Urinary bladder (tissue), 4 donors: ENCODE results near the gene C1orf167. TPM values are rescaled to one million over a fixed set of nuclear protein-coding genes. Genes with fewer than 3 reads are reported as not detected.
A peak's percentile ranks its signal among the peaks of the same experiment; 100 is the strongest.
"Not testable (repeated sequence)": the region's sequence is repeated elsewhere in the genome, so short reads cannot be mapped to it uniquely, and the experiment has no call there.

Experiments
- DNase-seq: peaks from one replicate; pipeline ENCODE4 v3.0.0-alpha.2; 2015; ENCODE audit errors: extremely low spot score
- H3K27ac ChIP-seq: one replicate; pipeline ENCODE4 v1.5.1; 2013; ENCODE audit warnings: low read depth, mild to moderate bottlenecking, moderate library complexity
- H3K36me3 ChIP-seq: one replicate; pipeline ENCODE4 v1.6.1; 2013; ENCODE audit warnings: mild to moderate bottlenecking, moderate library complexity; ENCODE audit not compliant: insufficient read depth
- H3K4me1 ChIP-seq: one replicate; pipeline ENCODE4 v1.6.1; 2013; ENCODE audit warnings: mild to moderate bottlenecking, moderate library complexity; ENCODE audit not compliant: insufficient read depth
- H3K4me3 ChIP-seq: one replicate; pipeline ENCODE4 v1.5.1; 2013; ENCODE audit warnings: low read depth, low read length
- WGBS: extraction: QIAGEN DNeasy Blood & Tissue Kit; methylation state at CpG from one replicate; pipeline ENCODE4 v1.1.7; 2013; 5-methylcytosine and 5-hydroxymethylcytosine counted together
- polyA plus RNA-seq: library from polyadenylated mRNA; stranded (reverse); fragments of 200-250 nt; gene quantifications from one replicate; pipeline ENCODE4 v1.2.3, GENCODE V29; 2013
- total RNA-seq: library from RNA; depleted of rRNA; stranded (reverse); fragments of >200 nt; gene quantifications from one replicate; pipeline ENCODE4 v1.2.3, GENCODE V29; 2014
- donor health status: healthy with polysubstance abuse.
- donor health status: healthy.

Gene C1orf167
- total and polyA plus RNA-seq, 2 donors = 0.42 to 3.2 TPM

DNA sequence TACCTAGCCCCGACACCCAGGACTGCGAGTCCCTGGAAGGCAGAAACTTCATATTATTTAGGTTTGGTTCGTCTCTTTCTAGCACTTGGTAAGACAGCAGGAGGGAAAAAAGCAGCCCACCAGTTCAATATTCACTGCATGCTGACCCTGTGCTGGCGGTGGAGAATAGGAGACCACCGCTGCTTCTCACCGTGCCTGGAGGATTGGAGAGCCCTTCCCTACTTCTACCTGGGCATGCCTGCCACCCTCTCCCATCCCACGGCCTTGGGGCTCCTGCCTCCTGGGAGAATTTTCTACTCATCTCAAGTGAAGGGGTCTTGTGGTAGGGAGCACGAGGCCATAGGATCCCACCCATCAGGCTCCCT, 38.4 kb downstream of the C1orf167 start:
- no peak for DNase-seq
- 93% methylated on average over 8 of the region's 8 CpGs for WGBS
- no peaks in the 10 kb centered on the region for H3K4me1 ChIP-seq
- H3K4me3 ChIP-seq = no peak overlapping the region
- H3K27ac ChIP-seq = no peak overlapping the region
- H3K36me3 ChIP-seq = peaks cover 2% of the 10 kb centered on the region

DNA sequence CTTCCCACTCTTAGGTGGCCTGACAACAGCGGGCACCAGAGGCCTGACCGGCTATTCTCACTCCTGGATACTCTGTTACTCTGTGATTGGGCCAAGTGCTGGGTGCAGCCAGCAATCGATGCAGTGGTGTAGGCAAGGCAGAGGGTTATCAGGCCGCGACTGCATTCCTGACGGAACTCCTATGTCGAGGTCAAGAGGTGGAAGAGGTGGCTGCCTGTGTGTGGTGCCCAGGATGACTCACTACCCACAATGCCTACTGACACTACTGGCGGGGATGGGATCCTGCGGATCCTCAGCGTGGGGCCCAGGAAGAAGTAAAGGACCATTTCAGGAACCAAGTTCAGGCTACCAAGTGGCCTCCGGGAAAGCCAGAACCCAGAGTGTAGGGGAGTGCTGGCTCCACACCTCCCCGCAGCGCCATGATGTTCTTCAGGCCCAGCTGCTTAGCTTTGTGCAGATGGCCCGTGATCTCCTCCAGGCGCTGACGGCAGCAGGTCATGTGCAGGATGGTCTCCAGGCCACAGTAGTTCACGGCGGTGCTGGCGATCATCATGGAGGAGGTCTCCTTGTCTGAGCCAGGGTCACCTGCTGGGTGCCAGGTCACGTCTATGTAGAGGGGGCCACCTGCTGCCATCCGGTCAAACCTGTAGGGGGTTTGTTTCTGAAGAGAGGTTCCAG, 38.9 kb downstream of the C1orf167 start:
- peaks cover 2% of the 10 kb centered on the region for H3K36me3 ChIP-seq
- H3K4me3 ChIP-seq = no peak overlapping the region
- no peak overlapping the region for H3K27ac ChIP-seq
- DNase-seq = no peak
- WGBS = 91% methylated on average over 21 of the region's 21 CpGs
- no peaks in the 10 kb centered on the region for H3K4me1 ChIP-seq

DNA sequence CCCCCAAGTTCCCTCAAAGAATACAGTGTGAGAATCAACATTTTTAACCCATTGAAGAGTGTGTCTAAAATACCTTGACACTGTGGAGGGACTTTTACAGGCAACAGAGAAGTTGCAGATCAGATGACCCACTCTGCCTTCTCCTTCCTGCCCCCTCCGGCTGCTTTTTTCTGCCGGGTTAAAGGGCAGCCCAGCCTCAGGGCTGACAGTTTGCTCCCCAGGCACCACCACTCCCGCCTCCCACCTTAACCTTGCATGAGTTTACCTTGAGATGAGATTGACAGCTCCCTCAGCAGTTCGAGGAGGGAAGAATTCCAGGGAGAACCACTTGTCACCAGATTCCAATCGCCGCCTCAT, 40.6 kb downstream of the C1orf167 start:
- Histone ChIP-seq H3K4me1 (peaks cover 3% of the 10 kb centered on the region), H3K36me3 (peaks cover 2% of the 10 kb centered on the region), H3K4me3 (peak overlapping the region; percentile 29), H3K27ac (peak overlapping the region; percentile 69)
- 12% methylated on average over 6 of the region's 6 CpGs for WGBS
- no peak for DNase-seq

DNA sequence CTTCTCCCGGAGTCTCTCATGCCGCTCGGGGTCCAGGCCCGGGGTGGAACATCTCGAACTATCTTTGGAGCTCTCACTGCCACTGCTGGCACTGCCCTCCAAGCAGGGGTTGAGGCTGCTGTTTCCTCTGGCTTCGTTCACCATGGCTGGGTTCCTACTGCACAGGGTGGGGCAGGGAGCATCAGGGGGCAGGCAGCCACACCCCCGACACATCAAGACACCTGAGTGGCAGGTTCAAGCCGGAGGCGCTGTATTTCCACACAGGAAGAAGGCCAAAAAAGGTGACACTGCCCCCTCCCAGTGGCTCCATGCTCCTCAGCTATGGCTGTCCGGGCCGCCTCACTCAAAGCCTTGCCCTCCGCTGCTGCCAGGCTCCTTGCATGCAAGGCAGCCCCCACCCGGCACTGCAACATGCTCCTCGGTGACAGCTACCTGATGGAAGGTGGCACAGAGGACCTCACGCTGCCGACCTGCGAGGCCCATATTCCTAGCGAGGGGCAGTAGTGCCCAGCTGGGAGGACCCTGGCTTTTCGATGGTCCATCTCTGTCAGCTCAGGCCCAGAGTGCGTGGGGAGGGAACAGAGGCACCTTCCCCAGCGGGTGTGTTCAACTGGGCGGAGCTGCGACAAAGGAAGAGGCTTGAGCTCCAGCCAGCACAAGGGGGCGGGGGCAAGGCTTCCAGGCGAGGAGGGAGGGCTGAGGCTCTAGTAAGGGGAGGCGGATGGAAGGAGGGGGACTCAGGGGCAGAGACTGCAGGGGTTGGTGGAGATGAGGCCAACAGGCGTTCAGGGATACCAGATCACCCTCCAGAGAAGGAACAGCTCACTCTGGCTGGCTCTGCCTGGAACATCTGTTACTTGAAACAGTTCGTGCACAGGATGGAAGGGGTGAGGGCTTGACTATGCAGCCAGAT, 41.2 kb downstream of the C1orf167 start:
- Histone ChIP-seq H3K36me3 (peaks cover 2% of the 10 kb centered on the region), H3K4me3 (peak overlapping the region; percentile 29), H3K4me1 (peaks cover 3% of the 10 kb centered on the region), H3K27ac (peak overlapping the region; percentile 69)
- WGBS = 3% methylated on average over 28 of the region's 28 CpGs
- DNase-seq = peak; percentile 88

DNA sequence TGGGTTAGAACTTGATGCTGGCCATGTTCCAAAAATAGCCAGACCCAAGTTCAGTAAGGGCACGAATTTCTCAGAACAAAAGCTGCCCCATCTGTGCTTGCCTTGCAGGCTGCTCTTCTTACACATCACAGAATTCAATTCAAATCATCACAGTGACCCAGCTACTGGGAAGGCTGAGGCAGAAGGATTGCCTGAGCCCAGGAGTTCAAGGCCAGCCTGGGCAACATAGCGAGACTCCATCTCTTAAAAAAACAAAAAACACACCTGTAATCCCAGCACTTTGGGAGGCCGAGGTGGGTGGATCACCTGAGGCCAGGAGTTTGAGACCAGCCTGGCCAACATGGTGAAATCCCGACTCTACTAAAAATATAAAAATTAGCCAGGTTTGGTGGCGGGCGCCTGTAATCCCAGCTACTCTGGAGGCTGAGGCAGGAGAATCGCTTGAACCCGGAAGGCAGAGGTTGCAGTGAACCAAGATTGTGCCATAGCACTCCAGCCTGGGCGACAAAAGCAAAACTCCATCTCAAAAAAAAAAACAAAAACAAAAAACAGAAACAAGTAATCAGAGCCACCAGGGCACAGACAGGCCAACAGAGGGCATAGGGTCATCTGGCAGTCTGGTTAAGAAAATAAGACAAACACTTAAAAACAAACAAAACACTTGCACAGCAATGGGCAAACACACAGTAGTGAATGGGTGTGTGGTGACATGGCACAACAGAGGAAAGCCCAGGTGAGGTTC, 42.1 kb downstream of the C1orf167 start:
- peak overlapping the region; percentile 96 for H3K27ac ChIP-seq
- WGBS = 67% methylated on average over 9 of the region's 9 CpGs
- not testable (repeated sequence) for H3K4me3 ChIP-seq, H3K4me1 ChIP-seq, H3K36me3 ChIP-seq, DNase-seq

DNA sequence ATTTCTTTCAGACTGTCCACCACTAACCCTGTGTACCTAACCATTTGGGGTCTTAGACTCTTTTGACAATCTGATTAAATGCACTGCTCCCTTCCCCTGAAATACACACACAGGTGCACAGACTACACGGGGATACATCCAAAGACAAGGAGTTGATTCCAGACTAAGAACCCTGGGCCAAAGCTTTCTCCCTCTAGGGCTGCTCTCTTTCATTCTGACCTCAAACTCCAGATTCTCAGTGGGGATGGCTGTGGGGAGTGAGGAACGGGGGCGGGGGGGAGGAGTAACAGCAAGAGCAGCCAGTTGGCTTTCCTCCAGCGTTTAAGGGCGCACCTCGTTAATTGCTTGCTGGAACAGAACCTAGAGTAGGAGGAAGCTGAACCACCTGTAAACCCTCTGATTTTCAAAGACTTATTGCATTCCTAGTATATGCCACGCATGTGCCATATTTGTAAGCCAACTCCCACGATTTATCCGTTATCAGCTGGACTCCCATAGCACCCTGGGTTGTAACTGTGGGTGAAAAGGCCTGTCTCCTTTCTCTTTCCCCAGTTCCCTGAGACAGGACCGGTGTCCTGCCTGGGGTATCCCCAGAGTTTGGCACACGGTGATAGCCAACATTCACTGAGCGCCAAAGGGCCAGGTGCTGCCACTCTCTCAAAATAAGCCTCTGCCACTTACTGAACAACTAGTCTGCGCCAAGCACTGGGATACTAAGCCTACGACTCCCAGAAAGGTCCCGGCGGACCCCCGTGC, 42.9 kb downstream of the C1orf167 start:
- 3% methylated on average over 17 of the region's 17 CpGs for WGBS
- Histone ChIP-seq H3K4me1 (peaks cover 3% of the 10 kb centered on the region), H3K27ac (peak overlapping the region; percentile 96), H3K36me3 (peaks cover 2% of the 10 kb centered on the region), H3K4me3 (peak overlapping the region; percentile 59)
- DNase-seq = peak; percentile 31

DNA sequence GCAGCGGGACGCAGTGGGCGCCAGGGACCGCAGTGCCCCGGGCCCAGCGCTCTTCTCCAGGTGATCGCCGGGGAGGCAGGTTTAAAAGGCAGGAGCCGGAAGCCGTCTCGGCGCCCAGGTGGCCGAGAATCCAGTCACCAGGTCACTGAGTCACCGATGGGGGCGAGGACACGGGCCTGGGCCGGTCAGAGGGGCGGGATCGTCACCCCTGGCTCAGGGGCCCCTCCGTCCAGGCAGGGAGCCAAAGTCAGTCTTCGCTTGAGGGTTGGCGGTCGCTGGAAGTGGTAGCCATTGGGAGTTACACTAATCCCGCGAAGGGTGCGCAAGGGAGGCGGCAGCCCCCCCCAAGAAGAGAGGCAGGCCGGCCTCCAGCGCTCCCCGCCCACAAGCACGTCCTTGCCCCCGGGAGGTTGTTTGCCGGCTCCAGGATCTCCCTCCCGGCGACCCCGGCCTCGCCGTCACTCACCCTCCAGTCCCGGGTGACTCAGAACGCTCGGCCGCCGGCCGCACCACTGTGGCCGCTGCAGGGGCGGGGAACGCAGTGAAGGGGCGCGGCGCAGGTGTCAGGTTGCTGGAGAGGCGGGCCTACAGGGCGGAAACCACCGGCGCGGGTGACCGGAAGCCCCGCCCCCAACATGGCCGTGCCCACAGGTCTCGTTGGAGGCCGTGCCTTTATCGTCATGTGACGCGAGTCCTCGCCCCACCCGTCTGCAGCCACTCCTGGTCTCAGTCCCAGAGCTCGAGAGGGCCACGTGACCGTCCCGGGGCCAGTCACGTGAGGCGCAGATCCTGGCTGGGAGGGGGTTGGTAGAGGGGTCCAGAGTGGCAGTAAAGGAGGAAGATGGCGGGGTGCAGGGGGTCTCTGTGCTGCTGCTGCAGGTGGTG, 43.7 kb downstream of the C1orf167 start, which contains the start of the genes CLCN6 and MTHFR:
TSS of gene CLCN6 (plus strand) at position 770 of the 885 bp plus-strand sequence. CDS start at position 842, 72 bp downstream.
TSS of gene MTHFR (minus strand) at position 543 of the 885 bp plus-strand sequence. CDS start 2,848 bp downstream, outside the sequence.
- Histone ChIP-seq H3K4me3 (peak within 1 kb of the TSS; percentile 65), H3K4me1 (peaks cover 3% of the 10 kb centered on the region), H3K36me3 (peaks cover 2% of the 10 kb centered on the region), H3K27ac (peak within 1 kb of the TSS; percentile 96)
- peak; percentile 97 for DNase-seq
- under 1% methylated on average over 72 of the region's 72 CpGs for WGBS

DNA sequence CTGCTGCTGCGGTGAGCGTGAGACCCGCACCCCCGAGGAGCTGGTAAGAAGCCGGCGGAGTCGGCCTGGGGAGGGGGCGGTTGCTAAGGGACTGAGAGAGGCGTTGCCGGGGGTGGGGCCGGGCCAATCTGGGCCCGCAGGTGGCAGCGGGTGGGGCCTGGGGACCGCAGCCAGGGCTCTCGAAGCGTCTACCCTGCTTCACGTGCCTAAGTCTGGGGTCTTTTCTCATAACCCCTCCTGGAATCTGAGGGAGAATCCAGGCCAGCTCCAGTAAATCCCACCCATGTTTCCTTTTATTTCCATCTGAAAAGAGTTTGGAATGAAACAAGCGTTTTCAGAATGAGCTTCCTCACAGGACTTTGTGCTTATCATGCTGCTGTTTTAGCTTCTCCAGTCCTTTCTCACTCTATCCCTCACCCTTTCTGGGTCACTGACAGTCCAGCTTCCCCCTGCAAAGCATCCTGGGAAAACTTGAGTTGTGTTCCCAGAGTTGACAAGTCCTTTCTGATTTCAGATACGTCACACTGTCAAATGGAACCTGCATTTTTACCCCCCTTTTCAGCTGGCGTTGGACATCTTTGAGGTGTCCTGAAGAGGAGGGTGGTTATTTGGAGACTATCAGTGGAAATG, 44.4 kb downstream of the C1orf167 start:
- Histone ChIP-seq H3K27ac (peak overlapping the region; percentile 85), H3K4me1 (peaks cover 3% of the 10 kb centered on the region), H3K36me3 (no peaks in the 10 kb centered on the region), H3K4me3 (peak overlapping the region; percentile 65)
- no peak for DNase-seq
- WGBS = under 1% methylated on average over 20 of the region's 20 CpGs

DNA sequence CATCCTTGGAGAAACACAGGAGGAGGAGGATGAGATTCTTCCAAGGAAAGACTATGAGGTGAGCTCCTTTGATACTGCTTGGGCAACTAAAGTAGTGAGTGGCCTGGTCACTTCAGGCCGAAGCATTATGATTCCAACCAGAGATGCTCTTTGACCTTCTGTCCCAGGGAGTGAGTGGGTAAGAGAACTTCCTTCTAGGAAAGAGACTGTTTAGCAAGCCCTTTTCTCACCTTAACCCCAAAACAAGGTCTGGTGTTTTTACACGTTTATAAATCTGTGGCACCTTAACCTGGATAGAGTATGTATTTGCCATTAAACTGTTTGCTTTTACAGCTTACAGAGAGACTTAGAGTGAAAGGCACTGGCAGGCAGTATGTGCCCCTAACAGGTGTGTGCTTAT, 45.1 kb downstream of the C1orf167 start:
- no peak for DNase-seq
- Histone ChIP-seq H3K4me1 (peaks cover 3% of the 10 kb centered on the region), H3K36me3 (no peaks in the 10 kb centered on the region), H3K4me3 (peak overlapping the region; percentile 65), H3K27ac (no peak overlapping the region)
- 63% methylated on average over 2 of the region's 2 CpGs for WGBS

DNA sequence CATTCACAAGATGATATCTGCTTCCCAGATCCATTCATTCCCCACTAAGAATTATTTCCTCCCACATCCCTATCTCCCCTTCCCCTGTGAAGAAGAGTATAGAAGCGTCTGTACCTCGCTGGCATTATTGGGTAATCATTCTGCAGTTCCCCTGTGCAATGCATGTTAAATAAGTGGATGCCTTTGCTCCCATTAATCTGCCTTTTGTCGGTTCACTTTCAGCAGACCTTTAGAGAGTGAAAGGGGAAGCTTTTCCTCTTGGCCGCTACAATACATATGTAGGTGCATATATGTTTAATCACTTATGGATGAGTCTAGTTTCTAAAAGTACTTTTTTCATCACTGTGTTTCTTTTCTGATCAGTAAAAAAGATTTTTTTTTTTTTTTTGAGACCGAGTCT, 51.0 kb downstream of the C1orf167 start:
- H3K36me3 ChIP-seq = no peaks in the 10 kb centered on the region
- no peak for DNase-seq
- no peak overlapping the region for H3K4me3 ChIP-seq
- no peak overlapping the region for H3K27ac ChIP-seq
- H3K4me1 ChIP-seq = no peaks in the 10 kb centered on the region
- 87% methylated on average over 5 of the region's 5 CpGs for WGBS

DNA sequence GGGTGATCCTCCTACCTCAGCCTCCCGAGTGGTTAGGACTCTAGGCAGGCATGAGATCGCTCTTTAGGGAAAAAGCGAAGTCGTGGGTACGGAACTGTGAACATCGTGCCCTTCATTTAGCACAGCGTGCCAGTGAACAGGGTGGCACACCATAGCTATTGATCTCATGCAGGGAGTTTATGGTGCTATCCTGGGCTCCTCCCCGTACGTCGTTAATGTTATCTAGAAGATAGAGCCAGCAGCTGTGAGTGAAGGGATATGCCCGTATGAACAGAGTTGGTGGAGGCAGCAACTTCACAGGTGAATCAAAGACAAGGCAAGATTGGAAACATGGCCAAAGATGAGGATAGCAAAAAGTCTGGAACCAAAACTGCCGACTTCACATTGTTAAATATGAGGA, 55.2 kb downstream of the C1orf167 start:
- no peak overlapping the region for H3K4me3 ChIP-seq
- no peaks in the 10 kb centered on the region for H3K4me1 ChIP-seq
- H3K27ac ChIP-seq = no peak overlapping the region
- H3K36me3 ChIP-seq = peaks cover 1% of the 10 kb centered on the region
- no peak for DNase-seq
- WGBS = 92% methylated on average over 12 of the region's 12 CpGs

DNA sequence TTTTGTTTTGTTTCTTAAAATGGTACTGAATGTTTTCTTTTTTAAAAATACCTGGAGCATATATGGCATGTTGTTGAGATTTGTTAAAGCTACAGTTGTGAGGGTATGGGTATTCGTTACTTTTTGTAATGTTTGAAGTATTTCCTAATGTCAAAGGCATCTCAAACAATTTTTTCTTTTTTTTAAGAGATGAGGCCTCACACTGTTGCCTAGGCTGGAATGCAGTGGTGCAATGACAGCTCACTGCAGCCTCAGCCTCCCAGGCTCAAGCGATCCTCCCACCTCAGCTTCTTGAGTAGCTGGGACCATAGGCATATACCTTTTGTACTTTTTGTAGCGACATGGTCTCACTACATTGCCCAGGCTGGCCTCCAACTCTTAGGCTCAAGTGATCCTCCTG, 60.1 kb downstream of the C1orf167 start:
- DNase-seq = no peak
- Histone ChIP-seq H3K27ac (no peak overlapping the region), H3K4me1 (no peaks in the 10 kb centered on the region), H3K36me3 (peaks cover 2% of the 10 kb centered on the region), H3K4me3 (no peak overlapping the region)
- 87% methylated on average over 3 of the region's 3 CpGs for WGBS
